Measurements from ENCODE around the gene PEX10.

DNA sequence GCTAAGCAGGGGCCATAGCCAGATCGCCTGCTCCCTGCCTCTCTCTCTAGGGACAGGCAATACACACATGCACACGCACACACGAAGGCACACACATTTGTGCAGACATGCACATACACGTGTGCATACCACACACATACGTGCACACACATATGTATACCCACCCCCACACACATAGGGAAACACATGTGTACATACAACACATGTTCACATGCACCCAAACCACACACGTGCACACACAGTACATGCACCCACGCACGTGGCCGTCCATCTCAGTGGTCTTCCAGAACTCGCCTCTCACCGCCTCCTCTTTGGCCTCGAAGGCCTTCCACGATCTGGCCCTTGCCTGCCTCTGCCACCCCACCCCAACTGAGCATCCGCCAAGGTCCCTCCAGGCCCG is 25.3 kb upstream of the PEX10 start:
- no peak for TF ChIP-seq POLR2A (IDR thresholded peaks at IDR 0.05)
- TF ChIP-seq, protein P1, sequence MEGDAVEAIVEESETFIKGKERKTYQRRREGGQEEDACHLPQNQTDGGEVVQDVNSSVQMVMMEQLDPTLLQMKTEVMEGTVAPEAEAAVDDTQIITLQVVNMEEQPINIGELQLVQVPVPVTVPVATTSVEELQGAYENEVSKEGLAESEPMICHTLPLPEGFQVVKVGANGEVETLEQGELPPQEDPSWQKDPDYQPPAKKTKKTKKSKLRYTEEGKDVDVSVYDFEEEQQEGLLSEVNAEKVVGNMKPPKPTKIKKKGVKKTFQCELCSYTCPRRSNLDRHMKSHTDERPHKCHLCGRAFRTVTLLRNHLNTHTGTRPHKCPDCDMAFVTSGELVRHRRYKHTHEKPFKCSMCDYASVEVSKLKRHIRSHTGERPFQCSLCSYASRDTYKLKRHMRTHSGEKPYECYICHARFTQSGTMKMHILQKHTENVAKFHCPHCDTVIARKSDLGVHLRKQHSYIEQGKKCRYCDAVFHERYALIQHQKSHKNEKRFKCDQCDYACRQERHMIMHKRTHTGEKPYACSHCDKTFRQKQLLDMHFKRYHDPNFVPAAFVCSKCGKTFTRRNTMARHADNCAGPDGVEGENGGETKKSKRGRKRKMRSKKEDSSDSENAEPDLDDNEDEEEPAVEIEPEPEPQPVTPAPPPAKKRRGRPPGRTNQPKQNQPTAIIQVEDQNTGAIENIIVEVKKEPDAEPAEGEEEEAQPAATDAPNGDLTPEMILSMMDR (IDR thresholded peaks at IDR 0.05): no peak
